Loucy (cell line): ENCODE data around the gene EEFSEC.

Experiments
- CTCF ChIP-seq: fragments of 200-600 bp; sonication (generic); conservative IDR thresholded peaks from 2 replicates; pipeline ENCODE4 v1.5.1; 2014; ENCODE audit warnings: mild to moderate bottlenecking, antibody characterized with exemption, low read length
- EZH2phosphoT487 ChIP-seq: fragments of 200-600 bp; IDR thresholded peaks from 2 replicates; pipeline ENCODE4 v1.6.1; 2018; ENCODE audit warnings: antibody characterized with exemption, mild to moderate bottlenecking, moderate library complexity, borderline replicate concordance

- no peak for TF ChIP-seq CTCF
- no peak for TF ChIP-seq EZH2phosphoT487
These were observed 166.5 kb downstream of the EEFSEC start for GRCh38 chr3:128319741-128320141.
